SU-DHL-6 (cell line): ENCODE data around the gene VPS26B.

Source experiments
- H2AFZ ChIP-seq: fragments of 200-600 bp; sonication (generic); 2 replicates; pipeline ENCODE4 v1.6.1; 2014; ENCODE audit warnings: low read depth, mild to moderate bottlenecking, moderate library complexity, mixed read lengths, antibody characterized with exemption, low read length; ENCODE audit not compliant: severe bottlenecking
- H3F3A ChIP-seq: fragments of 200-600 bp; shearing (Covaris generic); 2 replicates; pipeline ENCODE4 v1.6.0; 2016; ENCODE audit warnings: antibody characterized with exemption, mild to moderate bottlenecking; ENCODE audit not compliant: insufficient read depth
- H3K27ac ChIP-seq: fragments of 200-600 bp; sonication (generic); 2 replicates; pipeline ENCODE4 v1.5.1; 2016; ENCODE audit warnings: low read depth, mild to moderate bottlenecking, low read length, moderate library complexity, mixed read lengths
- H3K27me3 ChIP-seq: fragments of 200-600 bp; sonication (generic), shearing (Covaris generic); 2 replicates; pipeline ENCODE4 v1.6.0; 2014; ENCODE audit warnings: mild to moderate bottlenecking, low read length
- H3K36me3 ChIP-seq: fragments of 200-600 bp; sonication (generic); 2 replicates; pipeline ENCODE4 v1.6.1; 2014; ENCODE audit warnings: mild to moderate bottlenecking, low read length, mixed read lengths
- H3K4me2 ChIP-seq: fragments of 300-600, 200-600 bp; shearing (Covaris generic), sonication (generic); 2 replicates; pipeline ENCODE4 v1.6.0; 2014; ENCODE audit warnings: low read length, low read depth, mild to moderate bottlenecking; ENCODE audit not compliant: poor library complexity, severe bottlenecking
- H3K4me3 ChIP-seq: fragments of 200-600 bp; sonication (generic); 2 replicates; pipeline ENCODE4 v1.5.1; 2014; ENCODE audit warnings: antibody characterized with exemption, low read length, mild to moderate bottlenecking, mixed read lengths; ENCODE audit not compliant: insufficient read depth, poor library complexity, severe bottlenecking
- H3K79me2 ChIP-seq: fragments of 200-600 bp; sonication (generic); 2 replicates; pipeline ENCODE4 v1.6.1; 2014; ENCODE audit warnings: mild to moderate bottlenecking, low read length, moderate library complexity; ENCODE audit not compliant: insufficient read depth
- H3K9ac ChIP-seq: fragments of 200-600 bp; sonication (generic); 2 replicates; pipeline ENCODE4 v1.7.0; 2014; ENCODE audit warnings: mild to moderate bottlenecking, low read length
- H3K9me2 ChIP-seq: fragments of 200-600 bp; sonication (generic); replicated peaks from 2 replicates; pipeline ENCODE4 v1.6.1; 2014; ENCODE audit warnings: low read length; ENCODE audit not compliant: insufficient read depth
- H3K9me3 ChIP-seq: fragments of 200-600 bp; sonication (generic); 2 replicates; pipeline ENCODE4 v1.6.1; 2014; ENCODE audit warnings: low read length, mixed read lengths; ENCODE audit not compliant: insufficient read depth
- H4K20me1 ChIP-seq: fragments of 200-600 bp; sonication (generic); 2 replicates; pipeline ENCODE4 v1.6.1; 2014; ENCODE audit warnings: low read depth, mild to moderate bottlenecking, antibody characterized with exemption, low read length, moderate library complexity, mixed read lengths
- CTCF ChIP-seq: fragments of 200-600 bp; sonication (generic); IDR thresholded peaks from one replicate; pipeline ENCODE4 v1.5.1; 2017; ENCODE audit warnings: antibody characterized with exemption, mild to moderate bottlenecking, low read length, moderate library complexity; ENCODE audit not compliant: insufficient read depth, poor library complexity, severe bottlenecking
- EZH2phosphoT487 ChIP-seq: fragments of 200-600 bp; sonication (generic), shearing (Covaris generic); conservative IDR thresholded peaks from 2 replicates; pipeline ENCODE4 v1.6.1; 2018; ENCODE audit warnings: mild to moderate bottlenecking, antibody characterized with exemption, low read length, moderate library complexity, mixed read lengths

Gene VPS26B

GRCh38 chr11:134226806-134227325 is 2.4 kb downstream of the VPS26B start:
- Histone ChIP-seq H3K79me2 (peaks cover 18% of the 10 kb centered on the region), H3K9ac (no peak overlapping the region), H3K4me3 (no peak overlapping the region), H3K4me2 (no peak overlapping the region), H3K27me3 (no peaks in the 10 kb centered on the region), H2AFZ (no peak overlapping the region), H3K27ac (no peak overlapping the region), H3F3A (no peaks in the 10 kb centered on the region), H3K9me3 (no peaks in the 10 kb centered on the region), H4K20me1 (peaks cover 9% of the 10 kb centered on the region; the same call in 1 of the 2 replicates), H3K36me3 (no peaks in the 10 kb centered on the region), H3K9me2 (no peaks in the 10 kb centered on the region)
- TF ChIP-seq CTCF: no peak
- TF ChIP-seq EZH2phosphoT487: no peak

DNA sequence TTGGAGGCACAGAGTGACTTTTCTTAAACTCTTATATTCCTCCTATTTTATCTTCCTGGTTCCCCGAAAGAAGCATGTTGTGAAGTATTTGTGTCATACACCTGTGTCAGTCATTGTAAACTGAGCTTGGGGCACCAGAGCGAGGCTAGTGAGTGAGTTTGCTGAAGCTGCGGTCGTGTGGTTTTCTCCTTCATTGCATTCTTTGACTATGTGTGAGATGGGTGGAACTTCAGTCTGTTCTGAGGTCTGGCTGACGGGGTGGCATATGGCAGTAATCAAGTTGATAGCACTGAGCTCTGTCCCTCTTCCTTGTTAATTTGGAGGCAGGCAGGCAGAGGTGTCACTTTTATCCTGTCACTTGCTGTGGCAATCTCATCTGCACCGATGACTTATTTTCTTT is 4.2 kb downstream of the VPS26B start:
- H3K79me2 ChIP-seq: 0 out of 2 replicates have a peak, but pooled peaks cover under 1% of the 10 kb centered on the region
- H3K9me3 ChIP-seq: no peaks in the 10 kb centered on the region
- no peaks in the 10 kb centered on the region for H4K20me1 ChIP-seq
- no peaks in the 10 kb centered on the region for H3K27me3 ChIP-seq
- H3K9ac ChIP-seq: no peak overlapping the region
- no peak overlapping the region for H3K4me3 ChIP-seq
- H3K4me2 ChIP-seq: no peak overlapping the region
- TF ChIP-seq EZH2phosphoT487: no peak
- TF ChIP-seq CTCF: no peak
- H2AFZ ChIP-seq: no peak overlapping the region
- no peak overlapping the region for H3K27ac ChIP-seq
- no peaks in the 10 kb centered on the region for H3K36me3 ChIP-seq
- H3F3A ChIP-seq: no peaks in the 10 kb centered on the region
- H3K9me2 ChIP-seq: no peaks in the 10 kb centered on the region

- Histone ChIP-seq H3K79me2 (no peaks in the 10 kb centered on the region), H3K27ac (no peak overlapping the region), H3K27me3 (no peaks in the 10 kb centered on the region), H3K9me3 (no peaks in the 10 kb centered on the region), H3K36me3 (no peaks in the 10 kb centered on the region), H2AFZ (no peak overlapping the region), H4K20me1 (no peaks in the 10 kb centered on the region), H3F3A (no peaks in the 10 kb centered on the region), H3K4me2 (no peak overlapping the region), H3K9ac (no peak overlapping the region), H3K9me2 (no peaks in the 10 kb centered on the region), H3K4me3 (no peak overlapping the region)
- no peak for TF ChIP-seq EZH2phosphoT487
- no peak for TF ChIP-seq CTCF
These were observed 4.8 kb downstream of the VPS26B start for GRCh38 chr11:134229126-134229790.
